Lower leg skin (tissue), 3 donors: ENCODE results near the gene FBLN1.

Experiments
- POLR2A ChIP-seq, 2 donors: fragments of 450-650 bp; IDR thresholded peaks; one replicate each; pipeline ENCODE4 v1.6.1; 2016 to 2017; ENCODE audit warnings: antibody characterized with exemption in 2 of 2, mild to moderate bottlenecking in 1 of 2, moderate library complexity in 1 of 2
- TF ChIP-seq, protein P1 (sequence below), 3 donors: fragments of 450-650 bp; IDR thresholded peaks; one replicate each; pipeline ENCODE4 v1.5.1; 2016; ENCODE audit warnings: antibody characterized with exemption in 3 of 3, mild to moderate bottlenecking in 3 of 3, moderate library complexity in 2 of 3

- TF ChIP-seq, protein P1, sequence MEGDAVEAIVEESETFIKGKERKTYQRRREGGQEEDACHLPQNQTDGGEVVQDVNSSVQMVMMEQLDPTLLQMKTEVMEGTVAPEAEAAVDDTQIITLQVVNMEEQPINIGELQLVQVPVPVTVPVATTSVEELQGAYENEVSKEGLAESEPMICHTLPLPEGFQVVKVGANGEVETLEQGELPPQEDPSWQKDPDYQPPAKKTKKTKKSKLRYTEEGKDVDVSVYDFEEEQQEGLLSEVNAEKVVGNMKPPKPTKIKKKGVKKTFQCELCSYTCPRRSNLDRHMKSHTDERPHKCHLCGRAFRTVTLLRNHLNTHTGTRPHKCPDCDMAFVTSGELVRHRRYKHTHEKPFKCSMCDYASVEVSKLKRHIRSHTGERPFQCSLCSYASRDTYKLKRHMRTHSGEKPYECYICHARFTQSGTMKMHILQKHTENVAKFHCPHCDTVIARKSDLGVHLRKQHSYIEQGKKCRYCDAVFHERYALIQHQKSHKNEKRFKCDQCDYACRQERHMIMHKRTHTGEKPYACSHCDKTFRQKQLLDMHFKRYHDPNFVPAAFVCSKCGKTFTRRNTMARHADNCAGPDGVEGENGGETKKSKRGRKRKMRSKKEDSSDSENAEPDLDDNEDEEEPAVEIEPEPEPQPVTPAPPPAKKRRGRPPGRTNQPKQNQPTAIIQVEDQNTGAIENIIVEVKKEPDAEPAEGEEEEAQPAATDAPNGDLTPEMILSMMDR (IDR thresholded peaks at IDR 0.05), result no peak
- no peak for TF ChIP-seq POLR2A (IDR thresholded peaks at IDR 0.05)
Measured at GRCh38 chr22:45632791-45633515, 130.3 kb downstream of the FBLN1 start.
